GM12864 (cell line): ENCODE measurements around the gene BRK1.
A peak's percentile ranks its signal among the peaks of the same experiment; 100 is the strongest.
"Not testable (repeated sequence)": the region's sequence is repeated elsewhere in the genome, so short reads cannot be mapped to it uniquely, and the experiment has no call there.

Experiments used
- DNase-seq: peaks from one replicate; pipeline ENCODE4 v3.0.0-alpha.2; 2011; ENCODE audit warnings: low read depth
- H3K4me3 ChIP-seq: 2 replicates; pipeline ENCODE4 v1.5.1; 2011; ENCODE audit warnings: mild to moderate bottlenecking, low read depth, low read length, control low read depth
- CTCF ChIP-seq: IDR thresholded peaks from 2 replicates; pipeline ENCODE4 v1.5.1; 2011; ENCODE audit warnings: low read depth, mild to moderate bottlenecking, moderate library complexity, low read length, control low read depth, inconsistent platforms; ENCODE audit errors: missing control alignments

Gene BRK1

GRCh38 chr3:10160346-10160745 lies 44.9 kb downstream of the BRK1 start:
- TF ChIP-seq CTCF: no peak
- no peak for DNase-seq
- H3K4me3 ChIP-seq: no peak overlapping the region

- TF ChIP-seq CTCF: no peak
- no peak overlapping the region for H3K4me3 ChIP-seq
- DNase-seq: no peak
Measured at GRCh38 chr3:10160925-10161324, 45.5 kb downstream of the BRK1 start.

GRCh38 chr3:10162185-10162584 lies 46.7 kb downstream of the BRK1 start:
- no peak for TF ChIP-seq CTCF
- no peak overlapping the region for H3K4me3 ChIP-seq
- DNase-seq: no peak

- not testable (repeated sequence) for DNase-seq
- peak overlapping the region; percentile 90; the same call in 1 of the 2 replicates for H3K4me3 ChIP-seq
Measured at GRCh38 chr3:10164201-10164545, 48.7 kb downstream of the BRK1 start.

GRCh38 chr3:10164546-10165393 lies 49.3 kb downstream of the BRK1 start, which contains the start of gene IRAK2:
IRAK2 (plus strand) TSS chr3:10164919; CDS start chr3:10164955, 36 bp downstream.
- peak; percentile 88 for TF ChIP-seq CTCF
- DNase-seq: no peak
- H3K4me3 ChIP-seq: peak within 1 kb of the TSS; percentile 90

GRCh38 chr3:10166213-10166604 lies 50.7 kb downstream of the BRK1 start:
- no peak for TF ChIP-seq CTCF
- no peak for DNase-seq
- no peak overlapping the region for H3K4me3 ChIP-seq

GRCh38 chr3:10169000-10169496 lies 53.6 kb downstream of the BRK1 start:
- H3K4me3 ChIP-seq: no peak overlapping the region
- no peak for DNase-seq
- TF ChIP-seq CTCF: no peak
